RCC 7860 (cell line): ENCODE results near the gene ITGA11.

Experiments
- DNase-seq: peaks from one replicate; pipeline ENCODE4 v3.0.0-alpha.2; 2015; ENCODE audit warnings: low spot score
- FAIRE-seq: peaks from 2 replicates; lab custom pipeline; 2012; peaks lifted over from hg19 to GRCh38; lab: Jason Lieb, UNC

ITGA11 gene

DNA sequence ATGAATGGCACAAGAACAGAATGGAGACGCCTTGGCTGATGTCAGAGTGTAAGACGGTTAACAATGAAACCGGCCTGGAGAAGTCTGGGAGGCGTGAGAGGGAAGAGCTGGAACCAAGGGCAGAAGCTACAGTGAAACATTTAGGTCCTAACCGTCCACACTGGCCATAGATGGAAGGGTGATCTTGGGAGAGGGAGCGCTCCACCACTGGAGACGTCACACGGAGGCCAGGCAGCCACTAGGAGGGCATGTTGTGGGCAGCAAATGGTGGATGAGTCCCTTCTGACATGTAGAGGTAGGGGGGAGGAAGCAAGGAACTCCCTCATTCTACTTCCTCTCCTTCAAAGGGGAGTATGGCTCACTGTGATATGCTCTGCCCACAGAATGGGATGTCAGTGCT lies 130.7 kb downstream of the ITGA11 start:
- no peak for FAIRE-seq
- DNase-seq = no peak

GRCh38 chr15:68300115-68300940 lies 131.6 kb downstream of the ITGA11 start:
- DNase-seq (no peak), FAIRE-seq (no peak)

- no peak for FAIRE-seq
- no peak for DNase-seq
These were observed 132.5 kb downstream of the ITGA11 start for GRCh38 chr15:68299436-68299835.

- DNase-seq (no peak), FAIRE-seq (no peak)
These were observed 133.0 kb downstream of the ITGA11 start for GRCh38 chr15:68298882-68299381.

GRCh38 chr15:68298336-68298735 lies 133.6 kb downstream of the ITGA11 start:
- FAIRE-seq = no peak
- DNase-seq = no peak

GRCh38 chr15:68295014-68295805 lies 136.8 kb downstream of the ITGA11 start:
- FAIRE-seq = no peak
- DNase-seq = no peak

GRCh38 chr15:68292967-68293366 lies 139.0 kb downstream of the ITGA11 start:
- FAIRE-seq (no peak), DNase-seq (no peak)

DNA sequence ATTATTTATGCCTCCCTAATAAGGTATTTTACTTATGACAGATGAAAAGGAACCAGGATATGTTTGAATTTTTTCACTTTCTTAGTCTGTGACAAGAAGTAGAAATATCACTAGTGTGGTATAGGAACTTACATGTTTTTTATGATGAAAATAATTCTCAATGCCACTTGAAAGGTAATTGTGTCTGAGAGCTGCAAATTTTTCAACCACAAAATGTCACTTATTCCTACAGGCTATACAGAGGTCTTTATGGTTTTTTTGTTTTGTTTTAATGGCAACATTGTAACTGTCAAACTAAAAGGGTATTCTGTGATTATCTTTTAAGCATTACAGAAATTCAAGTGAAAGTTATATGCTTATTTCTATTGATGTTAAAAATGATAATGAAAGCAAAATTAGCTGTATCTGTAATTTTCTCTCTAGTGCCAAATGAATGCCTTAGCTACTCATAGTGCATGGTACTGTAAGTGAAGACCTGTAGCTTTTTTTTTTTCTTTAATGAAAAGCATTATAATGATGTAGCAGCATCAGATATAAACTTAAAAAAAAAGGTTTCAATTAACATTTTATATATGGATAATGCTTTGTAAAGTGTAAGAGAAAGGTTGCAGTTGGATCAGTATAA lies 139.7 kb downstream of the ITGA11 start:
- DNase-seq = no peak
- FAIRE-seq = no peak

GRCh38 chr15:68290715-68291114 lies 141.2 kb downstream of the ITGA11 start:
- DNase-seq (no peak), FAIRE-seq (no peak)

GRCh38 chr15:68289621-68290352 lies 142.2 kb downstream of the ITGA11 start:
- FAIRE-seq = no peak
- no peak for DNase-seq

DNA sequence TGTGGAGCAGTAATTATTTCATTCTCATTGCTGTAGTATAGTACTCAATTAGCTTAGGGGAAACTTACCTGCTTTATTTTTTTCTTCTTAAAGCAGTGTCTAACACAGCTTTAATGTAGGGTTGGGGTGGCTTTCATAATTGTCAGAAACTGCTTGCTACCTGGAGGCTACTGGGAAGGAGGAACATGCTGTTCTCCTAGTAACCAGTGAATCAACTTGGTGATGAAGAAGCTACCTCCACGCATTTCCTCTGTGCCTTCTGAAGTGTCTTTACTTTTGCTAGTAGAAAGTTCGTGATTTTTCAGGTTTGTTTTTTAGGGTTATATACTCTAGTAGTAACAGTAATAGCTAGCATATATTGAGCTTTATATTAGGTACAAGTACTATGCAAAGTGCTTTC lies 142.9 kb downstream of the ITGA11 start:
- no peak for FAIRE-seq
- no peak for DNase-seq

GRCh38 chr15:68286256-68286655 lies 145.7 kb downstream of the ITGA11 start:
- no peak for FAIRE-seq
- no peak for DNase-seq

GRCh38 chr15:68285259-68285980 lies 146.5 kb downstream of the ITGA11 start:
- DNase-seq = no peak
- no peak for FAIRE-seq

DNA sequence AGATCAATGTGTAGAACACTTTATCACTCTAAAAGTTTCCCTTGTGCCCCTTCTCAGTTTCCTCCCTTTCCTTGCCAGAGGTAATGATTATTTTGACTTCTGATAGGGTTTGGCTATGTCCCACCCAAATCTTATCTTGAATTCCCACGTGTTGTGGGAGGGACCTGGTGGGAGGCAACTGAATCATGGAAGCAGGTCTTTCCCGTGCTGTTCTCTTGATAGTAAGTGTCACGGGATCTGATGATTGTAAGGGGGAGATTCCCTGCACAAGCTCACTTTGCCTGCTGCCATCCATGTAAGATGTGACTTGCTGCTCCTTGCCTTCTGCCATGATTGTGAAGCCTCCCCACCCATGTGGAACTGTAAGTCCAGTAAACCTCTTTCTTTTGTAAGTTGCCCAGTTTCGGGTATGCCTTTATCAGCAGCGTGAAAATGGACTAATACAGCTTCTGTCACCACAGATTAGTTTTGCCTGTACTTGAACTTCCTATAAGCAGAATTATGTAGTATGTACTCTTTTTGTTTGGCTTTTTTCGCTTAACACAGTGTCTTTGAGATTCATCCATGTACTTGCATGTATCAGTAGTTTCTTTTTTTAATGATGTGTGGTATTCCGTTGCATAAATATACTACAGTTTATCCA lies 147.2 kb downstream of the ITGA11 start:
- FAIRE-seq (no peak), DNase-seq (no peak)

GRCh38 chr15:68283401-68283800 lies 148.6 kb downstream of the ITGA11 start:
- DNase-seq (no peak), FAIRE-seq (no peak)

DNA sequence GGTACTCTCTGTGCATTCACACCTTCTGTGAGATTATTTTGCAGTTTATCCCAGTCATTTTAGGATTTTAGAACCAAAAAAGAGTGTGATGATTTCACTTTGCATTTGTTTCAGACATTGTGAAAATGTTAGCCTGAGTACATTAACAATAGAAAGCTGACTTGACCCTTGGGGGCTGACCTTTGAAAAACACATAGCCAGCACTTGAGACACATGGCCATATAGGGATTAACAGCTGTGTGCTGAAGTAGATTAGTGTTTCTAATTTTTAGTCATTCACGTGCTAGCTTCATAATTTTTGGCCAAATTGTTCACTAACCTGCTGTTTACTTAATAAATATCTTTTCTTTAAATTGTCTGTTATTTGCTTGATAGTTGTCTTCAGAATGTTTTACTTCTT lies 151.0 kb downstream of the ITGA11 start:
- DNase-seq (no peak), FAIRE-seq (no peak)

DNA sequence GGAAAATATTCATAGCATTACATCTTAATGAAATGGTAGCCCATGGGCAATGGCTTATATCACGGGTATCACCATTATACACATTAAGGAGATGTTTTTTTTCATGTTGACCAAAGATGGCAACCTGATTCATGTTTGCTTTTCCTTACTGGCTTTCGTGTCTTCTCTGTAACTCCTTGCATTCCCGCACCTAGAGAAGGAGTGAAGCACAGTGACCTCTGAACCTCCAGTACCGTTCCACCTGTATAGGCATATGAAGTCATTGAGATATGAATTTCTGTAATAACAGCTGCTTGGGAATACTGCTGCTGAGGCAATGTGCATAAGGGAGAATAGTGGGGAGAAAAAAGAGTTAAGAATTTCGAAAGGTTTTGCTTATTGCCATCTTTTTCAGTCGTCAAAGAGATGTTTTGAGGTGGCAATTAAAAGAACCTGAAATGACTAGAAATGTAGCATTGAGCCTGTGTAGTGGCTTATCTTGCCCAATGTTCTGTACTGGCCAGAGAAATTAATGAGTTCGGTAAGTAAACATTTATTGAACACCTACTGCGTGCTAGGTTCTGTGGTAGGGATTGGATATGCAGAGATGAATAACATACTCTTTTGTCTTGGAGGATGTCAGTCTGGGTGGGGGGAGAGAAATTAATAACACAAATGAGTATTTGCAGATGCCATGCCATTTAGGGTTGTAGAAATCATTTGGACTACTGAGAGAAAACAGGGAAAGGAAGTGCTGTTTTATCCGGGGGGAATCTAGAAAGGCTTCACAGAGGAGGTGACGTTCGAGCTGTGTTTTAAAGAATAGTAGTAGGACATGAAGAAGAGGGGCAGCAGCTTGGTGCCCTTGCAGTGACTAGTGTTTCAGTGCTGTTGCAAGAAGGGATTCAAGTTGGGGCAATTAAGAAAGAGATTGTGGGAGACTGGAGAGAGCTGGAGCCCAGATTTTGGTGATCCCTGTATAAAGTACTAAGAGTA lies 151.9 kb downstream of the ITGA11 start:
- no peak for DNase-seq
- no peak for FAIRE-seq

- FAIRE-seq (no peak), DNase-seq (no peak)
These were observed 153.2 kb downstream of the ITGA11 start for GRCh38 chr15:68278595-68279405.
